ENCODE measurements around the gene PCDHGC4.
A peak's percentile ranks its signal among the peaks of the same experiment; 100 is the strongest.

The PCDHGC4 gene

GRCh38 chr5:141512911-141513626 lies 28.2 kb downstream of the PCDHGC4 start:
- DNase-seq = peak; percentile 45

- peak; percentile 56 for DNase-seq
Measured at GRCh38 chr5:141513627-141514329, 28.9 kb downstream of the PCDHGC4 start.

- DNase-seq = no peak
Measured at GRCh38 chr5:141514330-141515133, 29.7 kb downstream of the PCDHGC4 start.

- DNase-seq = no peak
Measured at GRCh38 chr5:141515141-141515540, 30.3 kb downstream of the PCDHGC4 start.

GRCh38 chr5:141515946-141516671 lies 31.3 kb downstream of the PCDHGC4 start:
- no peak for DNase-seq

- DNase-seq = no peak
Measured at GRCh38 chr5:141516672-141517025, 31.8 kb downstream of the PCDHGC4 start.

- no peak for DNase-seq
Measured at GRCh38 chr5:141517312-141517711, 32.5 kb downstream of the PCDHGC4 start.

GRCh38 chr5:141517880-141518617 lies 33.2 kb downstream of the PCDHGC4 start:
- no peak for DNase-seq

GRCh38 chr5:141518618-141519015 lies 33.8 kb downstream of the PCDHGC4 start:
- no peak for DNase-seq

GRCh38 chr5:141519605-141520565 lies 35.1 kb downstream of the PCDHGC4 start:
- DNase-seq = no peak

GRCh38 chr5:141521244-141521781 lies 36.5 kb downstream of the PCDHGC4 start:
- DNase-seq = no peak

GRCh38 chr5:141522301-141522700 lies 37.5 kb downstream of the PCDHGC4 start:
- no peak for DNase-seq

GRCh38 chr5:141523991-141524390 lies 39.2 kb downstream of the PCDHGC4 start:
- DNase-seq = no peak

GRCh38 chr5:141524604-141525597 lies 40.1 kb downstream of the PCDHGC4 start:
- peak; percentile 65 for DNase-seq

GRCh38 chr5:141525653-141526052 lies 40.8 kb downstream of the PCDHGC4 start:
- no peak for DNase-seq

GRCh38 chr5:141527426-141527825 lies 42.6 kb downstream of the PCDHGC4 start:
- DNase-seq = no peak

GRCh38 chr5:141528291-141528984 lies 43.6 kb downstream of the PCDHGC4 start:
- no peak for DNase-seq

- DNase-seq = no peak
Measured at GRCh38 chr5:141529002-141529401, 44.2 kb downstream of the PCDHGC4 start.

GRCh38 chr5:141529873-141530272 lies 45.0 kb downstream of the PCDHGC4 start:
- DNase-seq = no peak

Data from activated T-cell treated with anti-CD3 and anti-CD28 coated beads, Interleukin-2, amount 50 U/mL, for 1 hour (primary cell).